CD14-positive monocyte (primary cell): ENCODE results near the gene CSTPP1. TPM values are rescaled to one million over a fixed set of nuclear protein-coding genes. Genes with fewer than 3 reads are reported as not detected.

Source experiments
- DNase-seq, 3 donors: peaks; one replicate each; pipeline ENCODE4 v3.0.0-alpha.2; 2011 to 2022
- H2AFZ ChIP-seq: 2 replicates; pipeline ENCODE4 v1.6.0; 2012; ENCODE audit warnings: mild to moderate bottlenecking, low read depth, low read length, inconsistent platforms; ENCODE audit not compliant: insufficient read depth, poor library complexity, severe bottlenecking
- H3K27ac ChIP-seq, 2 donors: 1 replicate in 1 of 2; 2 replicates in 1 of 2; pipeline ENCODE4 v1.5.1; 2012 to 2013; ENCODE audit warnings: low read length in 2 of 2, control low read depth in 1 of 2, inconsistent platforms in 1 of 2, low read depth in 1 of 2, mild to moderate bottlenecking in 1 of 2
- H3K27me3 ChIP-seq, 2 donors: one replicate each; pipeline versions ENCODE4 v1.6.0 to v1.6.1; 2011 to 2013; ENCODE audit warnings: low read length in 2 of 2; ENCODE audit not compliant: control insufficient read depth in 2 of 2, insufficient read depth in 2 of 2
- H3K36me3 ChIP-seq, 2 donors: replicated peaks in 1 of 2; 1 replicate in 1 of 2; 2 replicates in 1 of 2; pipeline versions ENCODE4 v1.5.1 to v1.6.1; 2012 to 2013; ENCODE audit warnings: low read length in 2 of 2, control low read depth in 1 of 2, inconsistent platforms in 1 of 2, mild to moderate bottlenecking in 1 of 2; ENCODE audit not compliant: insufficient read depth in 2 of 2, control insufficient read depth in 1 of 2
- H3K4me1 ChIP-seq, 2 donors: 1 replicate in 1 of 2; 2 replicates in 1 of 2; pipeline versions ENCODE4 v1.5.1 to v1.6.1; 2012 to 2013; ENCODE audit warnings: low read length in 2 of 2, control low read depth in 1 of 2, inconsistent platforms in 1 of 2, mild to moderate bottlenecking in 1 of 2, moderate library complexity in 1 of 2; ENCODE audit not compliant: insufficient read depth in 2 of 2, control insufficient read depth in 1 of 2
- H3K4me2 ChIP-seq: replicated peaks from 2 replicates; pipeline ENCODE3; 2012; ENCODE audit warnings: low read length, moderate library complexity, mild to moderate bottlenecking; ENCODE audit not compliant: poor library complexity, severe bottlenecking; ENCODE audit errors: extremely low read depth
- H3K4me3 ChIP-seq, 3 experiments: fragments of 200-600 bp in 1 of 3; sonication (generic) in 1 of 3; replicated peaks in 1 of 3; 1 replicate in 2 of 3; 2 replicates in 1 of 3; pipeline ENCODE4 v1.5.1; 2011 to 2013; ENCODE audit warnings: low read length in 3 of 3, mild to moderate bottlenecking in 3 of 3, control low read depth in 2 of 3, low read depth in 2 of 3, inconsistent platforms in 1 of 3, moderate library complexity in 1 of 3
- H3K79me2 ChIP-seq: 2 replicates; pipeline ENCODE4 v1.6.0; 2012; ENCODE audit warnings: mild to moderate bottlenecking, control low read depth, inconsistent platforms, low read length, moderate library complexity; ENCODE audit not compliant: insufficient read depth
- H3K9ac ChIP-seq: 2 replicates; pipeline ENCODE4 v1.6.0; 2017; ENCODE audit warnings: low read length, mild to moderate bottlenecking; ENCODE audit not compliant: insufficient read depth, poor library complexity, severe bottlenecking
- H3K9me3 ChIP-seq, 2 donors: replicated peaks in 1 of 2; 1 replicate in 1 of 2; 2 replicates in 1 of 2; pipeline versions ENCODE4 v1.5.1 to v1.6.1; 2012 to 2013; ENCODE audit warnings: low read length in 2 of 2, control low read depth in 1 of 2; ENCODE audit not compliant: control insufficient read depth in 1 of 2, insufficient read depth in 1 of 2
- H4K20me1 ChIP-seq: 2 replicates; pipeline ENCODE4 v1.6.0; 2012; ENCODE audit warnings: mild to moderate bottlenecking, low read length, control low read depth, moderate library complexity; ENCODE audit not compliant: insufficient read depth
- H3K27ac Mint-ChIP-seq, 7 donors: one replicate each; pipeline ENCODE4 v1.8.0; 2020; ENCODE audit warnings: mild to moderate bottlenecking in 7 of 7, mixed read lengths in 7 of 7, moderate library complexity in 6 of 7, inconsistent platforms in 2 of 7
- H3K27me3 Mint-ChIP-seq, 3 donors: one replicate each; pipeline ENCODE4 v1.8.0; 2021 to 2022; ENCODE audit warnings: low read depth in 3 of 3, mild to moderate bottlenecking in 3 of 3, mixed read lengths in 3 of 3, moderate library complexity in 3 of 3, inconsistent platforms in 1 of 3
- H3K36me3 Mint-ChIP-seq, 2 donors: one replicate each; pipeline ENCODE4 v1.8.0; 2020; ENCODE audit warnings: mixed read lengths in 2 of 2, inconsistent platforms in 1 of 2, mild to moderate bottlenecking in 1 of 2
- H3K4me1 Mint-ChIP-seq: one replicate; pipeline ENCODE4 v1.8.0; 2020; ENCODE audit warnings: mild to moderate bottlenecking, mixed read lengths
- H3K4me3 Mint-ChIP-seq, 2 donors: one replicate each; pipeline ENCODE4 v1.8.0; 2020; ENCODE audit warnings: mild to moderate bottlenecking in 2 of 2, mixed read lengths in 2 of 2, moderate library complexity in 1 of 2
- H3K9me3 Mint-ChIP-seq, 7 donors: one replicate each; pipeline ENCODE4 v1.8.0; 2020 to 2022; ENCODE audit warnings: mixed read lengths in 7 of 7, mild to moderate bottlenecking in 6 of 7, moderate library complexity in 6 of 7, inconsistent platforms in 2 of 7
- WGBS: methylation state at CpG from one replicate; pipeline ENCODE4 v1.1.5; 2013; ENCODE audit warnings: missing lambda C conversion rate; ENCODE audit not compliant: insufficient coverage; 5-methylcytosine and 5-hydroxymethylcytosine counted together
- intact Hi-C, 2 donors: fragments of 100-400 bp; cut with micrococcal nuclease; formaldehyde crosslinking; loops; one replicate each; pipeline versions ENCODE4 v1.15.0 to v1.15.1; 2023
- polyA plus RNA-seq, 3 donors: library from polyadenylated mRNA; depleted of rRNA in 1 of 3; unstranded in 2 of 3; stranded (reverse) in 1 of 3; fragments of 300-500 nt in 2 of 3; fragments of >200 nt in 1 of 3; fragmentation: Illumina TruSeq in 2 of 3; gene quantifications; 1 replicate in 2 of 3; 2 replicates in 1 of 3; pipeline ENCODE4 v1.2.3, GENCODE V29; 2012 to 2021
- small RNA-seq: library from RNA; depleted of rRNA; stranded (forward); fragments of <200 nt; gene quantifications from one replicate; pipeline ENCODE3, GENCODE V24; 2012; ENCODE audit warnings: low read depth; ENCODE audit not compliant: insufficient read length
- TF ChIP-seq, protein P1 (sequence below): fragments of 200-600 bp; IDR thresholded peaks from one replicate; pipeline ENCODE4 v1.8.0; 2022; ENCODE audit warnings: antibody characterized with exemption, mild to moderate bottlenecking

The CSTPP1 gene
- polyA plus RNA-seq, 3 donors, result 4.5 to 6.5 (median 5.9) TPM

DNA sequence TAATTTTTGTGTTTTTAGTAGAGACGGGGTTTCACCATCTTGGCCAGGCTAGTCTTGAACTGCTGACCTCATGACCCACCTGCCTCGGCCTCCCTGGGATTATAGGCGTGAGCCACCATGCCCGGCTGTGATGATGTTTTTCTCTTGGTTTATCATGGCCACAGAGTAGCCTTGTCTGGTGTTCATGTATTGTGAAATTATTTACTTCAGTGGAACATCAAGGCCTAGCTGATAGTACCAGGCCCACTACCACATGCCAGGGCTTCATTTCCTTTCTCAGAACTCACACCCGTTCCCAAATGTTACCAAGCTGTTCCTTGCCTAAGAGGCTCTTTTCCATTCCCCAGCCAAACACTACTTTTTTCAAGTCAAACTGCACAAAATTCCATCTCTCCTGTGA is 272.1 kb downstream of the CSTPP1 start:
- no peak overlapping the region for H2AFZ ChIP-seq
- H3K27me3 ChIP-seq, result no peaks in the 10 kb centered on the region
- H3K27me3 Mint-ChIP-seq, result peaks cover 2 to 9% (median 7%) of the 10 kb centered on the region in 3 donors
- TF ChIP-seq, protein P1, sequence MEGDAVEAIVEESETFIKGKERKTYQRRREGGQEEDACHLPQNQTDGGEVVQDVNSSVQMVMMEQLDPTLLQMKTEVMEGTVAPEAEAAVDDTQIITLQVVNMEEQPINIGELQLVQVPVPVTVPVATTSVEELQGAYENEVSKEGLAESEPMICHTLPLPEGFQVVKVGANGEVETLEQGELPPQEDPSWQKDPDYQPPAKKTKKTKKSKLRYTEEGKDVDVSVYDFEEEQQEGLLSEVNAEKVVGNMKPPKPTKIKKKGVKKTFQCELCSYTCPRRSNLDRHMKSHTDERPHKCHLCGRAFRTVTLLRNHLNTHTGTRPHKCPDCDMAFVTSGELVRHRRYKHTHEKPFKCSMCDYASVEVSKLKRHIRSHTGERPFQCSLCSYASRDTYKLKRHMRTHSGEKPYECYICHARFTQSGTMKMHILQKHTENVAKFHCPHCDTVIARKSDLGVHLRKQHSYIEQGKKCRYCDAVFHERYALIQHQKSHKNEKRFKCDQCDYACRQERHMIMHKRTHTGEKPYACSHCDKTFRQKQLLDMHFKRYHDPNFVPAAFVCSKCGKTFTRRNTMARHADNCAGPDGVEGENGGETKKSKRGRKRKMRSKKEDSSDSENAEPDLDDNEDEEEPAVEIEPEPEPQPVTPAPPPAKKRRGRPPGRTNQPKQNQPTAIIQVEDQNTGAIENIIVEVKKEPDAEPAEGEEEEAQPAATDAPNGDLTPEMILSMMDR, result no peak
- H3K27ac ChIP-seq, result no peak overlapping the region
- H3K4me1 ChIP-seq, result peaks cover 0 to 2% of the 10 kb centered on the region in 2 donors
- no peaks in the 10 kb centered on the region for H3K79me2 ChIP-seq
- peaks cover 0 to 4% (median 0%) of the 10 kb centered on the region in 7 donors for H3K9me3 Mint-ChIP-seq
- no peak for DNase-seq
- no peak overlapping the region for H3K4me2 ChIP-seq
- H3K27ac Mint-ChIP-seq, result no peak overlapping the region
- H3K36me3 Mint-ChIP-seq, result no peaks in the 10 kb centered on the region
- 93% methylated on average over 3 of the region's 5 CpGs for WGBS
- H3K4me1 Mint-ChIP-seq, result no peaks in the 10 kb centered on the region
- no peaks in the 10 kb centered on the region for H3K9me3 ChIP-seq
- no peak overlapping the region for H3K4me3 ChIP-seq
- intact Hi-C loops, result no loop called here
- H3K9ac ChIP-seq, result no peak overlapping the region
- H3K4me3 Mint-ChIP-seq, result no peak overlapping the region
- H3K36me3 ChIP-seq, result no peaks in the 10 kb centered on the region
- no peaks in the 10 kb centered on the region for H4K20me1 ChIP-seq

Small RNA genes within 50 kb of the gene (small RNA-seq; reads per million reads assigned to genes)
- not detected for gene MIR6745

Other genes with a start within 250 kb of the CSTPP1 start
- 10 to 100 TPM; 31.6 to 59.3 (median 44.1) TPM for gene ARHGAP1, start 236.1 kb upstream of the CSTPP1 start, polyA plus RNA-seq
- gene ZNF408, start 235.7 kb upstream of the CSTPP1 start, polyA plus RNA-seq, result 1 to 10 TPM; 4.1 to 4.5 (median 4.2) TPM
- gene F2, start 217.5 kb upstream of the CSTPP1 start, polyA plus RNA-seq, result not detected
- 10 to 100 TPM in 1 of 3 donors, 1 to 10 TPM in 2; 6.4 to 10.2 (median 7.9) TPM for gene CKAP5, start 90.5 kb upstream of the CSTPP1 start, polyA plus RNA-seq
- not detected for gene LRP4, start 18.2 kb upstream of the CSTPP1 start, polyA plus RNA-seq
- 100 to 1,000 TPM in 1 of 3 donors, 10 to 100 TPM in 2; 59.7 to 129 (median 61.0) TPM for gene ARFGAP2, start 240.1 kb downstream of the CSTPP1 start, polyA plus RNA-seq
- not detected for gene PACSIN3, start 249.7 kb downstream of the CSTPP1 start, polyA plus RNA-seq